HG02870 (cell line): ENCODE results near the gene PLA2G4A.
A peak's percentile ranks its signal among the peaks of the same experiment; 100 is the strongest.

ENCODE experiments used
- ATAC-seq: cut with Tn5 transposase; IDR thresholded peaks from one replicate; pipeline ENCODE4 v1.9.1; 2021; ENCODE audit warnings: mild to moderate bottlenecking, moderate library complexity; ENCODE audit not compliant: unreplicated experiment

PLA2G4A gene

DNA sequence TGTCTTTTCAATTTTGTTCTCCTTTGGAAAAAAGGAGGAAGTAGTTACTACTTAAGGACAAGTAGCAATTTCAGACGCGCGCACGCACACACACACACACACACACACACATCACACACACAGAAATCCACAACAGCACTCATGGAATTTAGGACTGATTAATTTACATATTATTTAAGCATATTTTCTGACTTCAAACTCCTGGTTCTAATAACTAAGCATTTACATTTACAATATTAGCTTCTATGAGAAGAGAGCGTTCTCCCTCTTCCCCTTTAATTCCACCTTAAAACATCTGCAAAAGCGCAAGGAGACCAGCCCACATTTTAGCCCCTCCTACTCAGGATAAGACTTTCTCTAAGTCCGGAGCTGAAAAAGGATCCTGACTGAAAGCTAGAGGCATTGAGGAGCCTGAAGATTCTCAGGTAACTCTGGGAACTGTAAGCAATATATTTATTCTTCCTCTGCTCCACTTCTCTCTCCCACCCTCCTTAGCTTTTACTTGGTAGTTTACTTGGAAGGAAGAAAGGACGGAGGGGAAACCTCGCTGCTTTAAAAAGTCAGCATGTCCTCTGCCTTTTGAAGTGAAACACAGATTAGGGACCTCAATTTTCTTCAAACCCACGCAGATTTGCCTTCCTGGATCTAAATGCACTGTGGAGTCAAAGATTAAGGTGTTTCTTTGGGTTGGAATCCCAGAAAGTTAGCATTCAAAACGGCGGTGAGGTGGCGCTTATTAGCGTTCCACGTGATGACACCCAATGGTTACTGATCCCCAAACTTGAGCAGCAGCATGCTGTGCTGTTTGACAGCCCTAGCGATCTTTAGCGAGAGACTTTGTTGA, at the start of gene PLA2G4A:
Gene PLA2G4A, plus strand, starts transcription at position 339 of the 844 bp plus-strand sequence. CDS start 25,406 bp downstream, outside the sequence.
- ATAC-seq: peak; percentile 80

DNA sequence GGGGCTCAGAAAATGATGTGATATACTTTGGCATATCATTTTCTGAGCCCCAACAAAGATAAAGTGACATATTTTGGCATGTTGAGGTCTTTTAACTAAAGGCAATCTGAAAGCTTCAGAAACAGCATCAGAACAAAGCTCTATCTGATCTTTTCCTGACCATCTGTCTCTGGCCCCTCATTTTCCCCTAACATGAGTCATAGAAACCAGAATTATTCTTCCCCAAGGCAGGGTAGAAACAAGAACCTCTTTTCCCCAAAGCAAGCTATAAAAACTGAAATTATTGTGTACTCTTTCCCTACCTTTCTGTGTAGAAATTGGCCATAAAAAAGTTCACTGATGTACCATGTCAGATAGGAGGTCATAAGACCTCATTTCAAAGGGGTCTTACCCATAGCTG, 48.7 kb upstream of the PLA2G4A start:
- ATAC-seq: peak; percentile 51

- ATAC-seq: no peak
Observed at GRCh38 chr1:186781730-186782129, 47.0 kb upstream of the PLA2G4A start.

DNA sequence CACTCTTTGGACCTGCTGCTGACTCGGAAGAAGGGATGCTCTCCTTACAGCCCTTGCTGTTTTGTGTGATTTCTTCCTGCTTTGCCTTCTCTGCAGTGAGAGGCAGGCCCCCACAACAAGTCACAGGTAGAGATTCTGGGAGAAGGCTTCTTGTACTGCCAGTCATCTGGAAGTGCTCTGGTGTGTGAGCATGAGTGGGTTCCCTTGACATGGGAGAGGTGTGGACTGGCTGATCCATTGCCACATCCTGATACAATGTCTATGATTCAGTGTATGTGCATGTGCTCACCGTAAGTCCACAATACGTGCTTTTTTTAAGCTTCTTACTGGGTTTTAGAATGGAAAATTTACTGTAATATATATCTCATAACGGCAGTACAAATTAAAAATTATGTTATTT, 46.0 kb upstream of the PLA2G4A start:
- no peak for ATAC-seq

DNA sequence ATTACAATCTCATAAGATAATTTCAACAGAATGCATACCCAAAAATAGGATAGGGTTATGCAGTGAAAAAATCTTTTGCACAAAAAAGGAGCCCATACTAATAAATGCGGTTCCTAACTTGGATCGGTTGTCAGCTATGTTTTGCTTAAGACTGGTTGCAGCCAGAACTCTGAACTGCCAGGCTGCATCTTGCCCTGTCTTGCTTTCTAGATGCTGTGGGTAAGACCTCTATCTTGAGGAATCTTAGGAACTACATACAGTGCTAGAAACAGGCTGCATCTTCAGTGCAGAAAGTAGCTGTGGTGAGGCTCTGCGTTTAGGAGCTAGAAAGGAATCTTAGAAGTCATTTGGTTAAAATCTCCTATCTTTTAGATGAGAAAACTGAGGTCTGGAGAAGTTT, 45.6 kb upstream of the PLA2G4A start:
- no peak for ATAC-seq

- no peak for ATAC-seq
Observed at GRCh38 chr1:186785503-186785902, 43.2 kb upstream of the PLA2G4A start.

DNA sequence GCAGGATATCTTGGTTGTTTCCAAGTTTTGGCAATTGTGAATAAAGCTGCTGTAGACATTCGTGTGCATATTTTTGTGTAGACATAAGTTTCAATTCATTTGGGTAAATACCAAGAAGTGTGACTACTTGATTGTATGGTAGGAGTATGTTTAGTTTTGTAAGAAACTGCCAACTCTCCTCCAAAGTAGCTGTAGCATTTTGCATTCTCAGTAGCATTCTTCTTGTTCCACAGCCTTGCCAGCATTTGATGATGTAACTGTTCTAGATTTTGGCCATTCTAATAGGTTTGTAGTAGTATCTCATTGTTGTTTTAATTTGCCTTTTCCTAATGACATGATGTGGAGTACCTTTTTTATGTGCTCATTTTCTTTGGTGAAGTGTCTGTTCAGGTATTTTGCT, 38.6 kb upstream of the PLA2G4A start:
- ATAC-seq: no peak

DNA sequence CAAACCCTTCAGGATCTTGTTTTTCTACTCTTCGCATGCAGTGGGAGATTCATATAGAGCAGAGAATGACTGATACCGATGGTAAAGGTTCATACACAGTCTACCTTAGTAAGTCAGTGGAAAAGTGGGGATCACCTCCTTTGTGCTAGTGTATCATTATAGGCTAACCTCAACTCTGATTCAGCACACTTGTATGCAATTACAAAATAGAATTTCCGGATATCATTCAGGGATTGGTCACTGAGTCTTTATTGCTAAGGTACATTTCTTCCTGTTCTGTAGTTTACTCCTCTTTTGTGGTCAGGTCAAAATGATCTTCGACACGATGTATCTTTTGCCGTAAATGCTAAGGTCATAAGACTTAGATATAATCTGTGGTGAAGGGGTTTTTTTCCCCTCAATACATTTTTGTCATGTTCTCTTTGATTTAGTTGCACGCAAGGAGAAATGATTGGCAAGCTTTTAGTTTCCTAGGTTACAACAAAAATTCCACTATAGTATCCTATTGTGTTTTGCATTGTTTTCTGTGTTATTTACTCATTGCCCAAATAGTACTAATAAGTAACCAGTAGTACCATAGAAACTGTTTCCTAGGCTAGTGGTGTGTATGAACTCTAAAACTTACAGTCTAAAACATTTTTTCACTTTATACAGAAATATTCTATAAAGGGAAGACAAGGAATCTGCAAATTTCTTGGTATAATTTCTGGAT, 35.7 kb upstream of the PLA2G4A start:
- ATAC-seq: no peak

DNA sequence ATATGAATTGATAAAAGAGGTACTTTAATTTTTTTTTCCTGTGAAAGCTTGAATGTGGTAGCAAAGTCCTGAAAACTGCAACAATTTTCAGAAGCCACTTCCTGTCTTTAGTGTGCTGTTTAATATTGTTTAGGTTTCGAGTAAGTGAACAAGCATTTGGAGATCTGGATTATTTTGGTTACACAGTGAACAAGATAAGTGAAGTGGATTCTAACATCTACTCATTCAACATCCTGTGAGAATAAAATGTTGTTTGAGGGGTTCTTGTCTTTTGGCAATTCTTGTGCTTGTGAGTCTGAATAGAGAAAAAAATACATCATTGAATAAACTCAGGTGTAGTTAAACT, 35.2 kb upstream of the PLA2G4A start:
- no peak for ATAC-seq

GRCh38 chr1:186798960-186799688, 29.6 kb upstream of the PLA2G4A start:
- no peak for ATAC-seq

DNA sequence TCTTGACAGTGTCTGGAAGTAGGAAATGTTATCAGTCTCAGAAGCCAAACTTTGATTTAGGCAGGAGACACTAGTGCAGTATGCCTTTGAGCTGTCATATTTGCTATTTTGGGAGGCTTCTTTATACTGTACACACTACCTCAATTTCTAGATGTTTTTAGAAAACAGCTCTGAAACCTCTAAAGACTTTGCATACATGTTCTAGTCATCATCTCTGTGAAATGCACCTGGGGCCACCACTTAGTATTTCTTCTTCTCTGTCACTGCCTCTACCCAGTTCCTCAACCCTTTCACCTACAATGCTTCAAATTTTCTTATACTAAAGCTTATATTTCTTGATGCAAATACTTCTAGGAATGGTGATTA, 29.1 kb upstream of the PLA2G4A start:
- ATAC-seq: peak; percentile 93

DNA sequence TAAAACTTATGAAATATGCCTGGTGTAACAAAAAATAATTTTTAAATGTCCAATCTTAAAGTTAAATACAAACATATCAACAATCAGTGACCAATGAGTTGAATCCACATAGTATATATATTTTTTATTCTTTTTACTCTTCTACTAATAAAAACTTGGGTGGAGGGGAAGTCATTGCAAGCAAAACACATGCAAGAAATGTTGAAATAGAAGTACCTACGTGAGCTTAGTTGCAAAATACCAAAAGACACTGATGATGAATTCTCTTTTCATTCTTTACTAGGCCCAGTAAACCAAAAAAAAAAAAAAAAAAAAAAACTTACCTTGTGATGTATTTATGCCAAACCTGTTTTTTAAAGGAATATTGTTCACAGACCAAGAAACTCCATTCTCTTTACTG, 26.4 kb upstream of the PLA2G4A start:
- ATAC-seq: no peak

- ATAC-seq: no peak
Observed at GRCh38 chr1:186804679-186805078, 24.1 kb upstream of the PLA2G4A start.

DNA sequence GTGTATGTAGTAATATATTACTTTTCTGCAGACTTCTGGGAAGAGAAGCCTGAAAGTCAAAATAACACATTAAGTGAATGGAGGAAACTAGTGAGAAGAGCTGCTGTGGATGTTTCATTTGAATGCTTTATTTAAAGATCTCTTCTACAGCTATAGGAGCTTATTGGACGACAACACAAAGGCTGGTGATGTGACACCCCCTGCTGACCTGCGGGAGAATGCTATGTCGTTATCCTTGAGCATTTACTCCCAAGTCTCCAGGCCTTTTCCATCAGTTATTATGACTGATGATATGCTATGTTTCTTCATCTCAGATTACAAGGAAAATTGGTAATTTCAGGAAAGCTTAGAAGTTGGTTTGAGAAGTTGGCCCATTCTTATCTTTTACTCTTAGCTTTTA, 22.3 kb upstream of the PLA2G4A start:
- peak; percentile 68 for ATAC-seq

DNA sequence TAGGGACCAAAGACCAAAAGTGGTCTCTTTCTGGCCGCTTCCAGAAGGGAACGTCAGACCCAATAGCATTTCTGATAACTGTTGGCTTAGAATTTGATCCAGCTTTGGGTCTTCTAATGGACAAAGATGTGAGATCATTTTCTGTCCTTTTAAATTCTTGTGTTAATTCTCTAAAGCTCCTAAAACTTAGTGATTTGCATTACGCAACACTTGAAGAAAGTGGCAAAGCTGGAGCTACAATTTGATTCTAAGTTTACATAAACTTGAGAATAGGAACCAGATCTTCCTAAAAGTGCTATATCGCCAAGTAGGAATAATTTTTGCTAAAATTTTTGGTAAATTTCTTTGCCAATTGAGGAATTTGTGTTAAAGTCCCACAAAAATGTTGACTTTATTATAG, 21.6 kb upstream of the PLA2G4A start:
- ATAC-seq: no peak

DNA sequence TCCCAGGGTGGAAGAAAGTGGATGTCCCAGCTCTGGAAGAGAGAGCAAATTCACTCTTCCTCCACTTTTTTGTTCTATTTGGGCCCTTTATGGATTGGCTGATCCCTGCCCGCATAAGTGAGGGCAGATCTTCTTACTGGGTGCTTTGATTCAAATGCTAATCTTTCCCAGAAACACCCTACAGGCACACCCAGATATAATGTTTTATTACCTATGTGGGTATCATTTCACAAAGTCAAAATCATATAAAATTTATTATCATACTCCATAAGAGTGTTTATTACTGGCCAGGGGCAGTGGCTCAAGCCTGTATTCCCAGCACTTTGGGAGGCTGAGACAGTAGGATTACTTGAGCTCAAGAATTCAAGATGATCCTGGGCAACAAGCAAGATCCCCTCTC, 16.9 kb upstream of the PLA2G4A start:
- ATAC-seq: no peak

DNA sequence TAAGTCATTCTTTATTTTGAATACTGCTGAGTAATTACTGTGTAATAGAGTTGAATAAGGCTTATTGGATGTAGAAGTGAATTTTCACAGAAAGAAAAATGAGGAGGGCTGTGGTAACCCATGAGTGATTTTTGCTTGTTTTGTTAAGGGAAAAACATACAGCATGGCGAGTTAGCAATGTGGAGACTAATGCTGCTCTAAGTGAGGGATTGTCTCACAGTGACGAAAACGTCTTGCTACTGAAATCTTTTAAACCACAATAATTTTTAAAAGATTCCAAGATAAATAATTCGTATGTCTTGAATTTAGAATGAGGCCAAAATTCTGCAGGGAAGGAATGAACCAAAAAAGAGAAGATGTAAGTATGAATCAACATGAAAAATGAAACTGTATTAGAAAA, 16.2 kb upstream of the PLA2G4A start:
- no peak for ATAC-seq

DNA sequence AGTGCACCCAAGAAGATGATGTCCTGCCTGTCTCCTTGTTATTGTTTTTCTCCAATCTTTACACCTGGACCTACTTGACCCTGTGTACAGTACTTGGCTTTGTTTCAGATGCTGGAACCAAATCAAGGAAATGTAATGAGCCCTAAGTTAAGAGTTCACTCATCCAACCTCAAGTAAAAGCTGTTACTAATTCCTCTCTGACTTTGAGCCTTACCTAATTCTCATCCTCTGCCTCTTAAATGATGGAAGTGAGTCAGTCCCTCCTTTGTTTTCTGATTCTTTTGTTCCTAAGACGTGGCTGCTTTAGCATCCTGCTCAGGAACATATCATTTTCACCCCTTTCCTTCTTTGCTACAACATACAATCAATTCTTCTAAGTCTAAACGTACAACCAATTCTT, 15.3 kb upstream of the PLA2G4A start:
- ATAC-seq: no peak

- peak; percentile 83 for ATAC-seq
Observed at GRCh38 chr1:186819126-186819525, 9.6 kb upstream of the PLA2G4A start.

DNA sequence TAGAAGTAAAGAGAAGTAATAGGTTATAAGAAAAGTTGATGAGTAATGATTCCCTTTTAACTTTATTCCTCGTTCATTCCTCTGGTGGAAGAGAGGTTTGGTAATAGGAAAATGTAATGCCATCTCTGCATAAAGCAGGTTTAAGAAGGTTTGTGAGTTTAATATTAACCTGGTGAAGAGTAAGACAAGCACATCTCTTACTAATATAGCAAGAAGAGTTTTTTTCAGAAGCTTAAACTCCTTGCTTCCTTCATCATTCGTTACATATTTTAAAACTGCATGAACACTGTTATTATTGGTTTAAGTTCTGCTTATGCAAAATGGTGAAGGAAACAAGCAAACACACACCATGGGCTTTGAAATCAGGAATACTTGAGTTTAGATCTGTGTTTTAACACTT, 9.2 kb upstream of the PLA2G4A start:
- peak; percentile 60 for ATAC-seq

DNA sequence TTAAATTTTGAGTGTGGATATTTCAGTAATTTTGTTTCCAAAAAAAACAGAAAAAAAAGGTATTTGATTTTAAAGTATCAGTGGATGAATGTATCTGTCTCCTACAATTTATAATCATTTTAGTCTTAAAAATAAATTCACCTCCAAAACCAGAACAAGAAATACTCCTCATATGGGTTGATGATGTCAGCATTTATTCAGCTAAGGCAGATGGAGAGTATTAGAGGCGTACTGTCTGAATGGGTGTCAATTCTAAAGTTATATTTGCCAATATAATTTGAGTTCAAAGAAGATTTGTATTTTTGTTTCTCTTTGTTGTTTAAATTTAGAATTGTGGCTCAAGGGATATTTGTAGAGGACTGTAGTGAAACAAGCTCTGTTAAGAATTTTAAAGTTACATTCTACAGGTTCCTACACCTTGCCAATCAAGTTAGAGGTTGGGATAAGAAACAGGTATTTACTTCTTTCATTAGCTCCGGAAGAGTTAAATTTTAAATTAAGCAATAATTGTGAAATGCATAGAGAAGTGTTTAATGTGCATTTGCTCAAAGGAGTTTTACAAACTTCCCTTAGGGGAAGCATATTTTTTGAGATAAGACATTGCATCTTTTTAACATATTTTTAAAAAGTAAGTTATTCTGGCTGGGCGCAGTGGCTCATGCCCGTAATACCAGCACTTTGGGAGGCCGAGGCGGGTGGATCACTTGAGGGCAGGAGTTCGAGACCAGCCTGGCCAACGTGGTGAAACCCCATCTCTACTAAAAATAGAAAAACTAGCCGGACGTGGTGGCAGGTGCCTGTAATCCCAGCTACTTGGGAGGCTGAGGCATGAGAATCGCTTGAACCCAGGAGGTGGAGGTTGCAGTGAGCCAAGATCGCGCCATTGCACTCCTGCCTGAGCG, 1.2 kb downstream of the PLA2G4A start:
- ATAC-seq: no peak
